MV-4-11 (cell line): ENCODE measurements around the gene AHNAK2.

ENCODE experiments used
- DNase-seq: peaks from one replicate; lab custom pipeline; 2025; lab: John Stamatoyannopoulos, UW

The AHNAK2 gene

GRCh38 chr14:104939666-104940410 lies 38.3 kb downstream of the AHNAK2 start:
- peak; percentile 38 for DNase-seq

- no peak for DNase-seq
These were observed 39.2 kb downstream of the AHNAK2 start for GRCh38 chr14:104938960-104939359.

GRCh38 chr14:104938436-104938835 lies 39.7 kb downstream of the AHNAK2 start:
- no peak for DNase-seq

DNA sequence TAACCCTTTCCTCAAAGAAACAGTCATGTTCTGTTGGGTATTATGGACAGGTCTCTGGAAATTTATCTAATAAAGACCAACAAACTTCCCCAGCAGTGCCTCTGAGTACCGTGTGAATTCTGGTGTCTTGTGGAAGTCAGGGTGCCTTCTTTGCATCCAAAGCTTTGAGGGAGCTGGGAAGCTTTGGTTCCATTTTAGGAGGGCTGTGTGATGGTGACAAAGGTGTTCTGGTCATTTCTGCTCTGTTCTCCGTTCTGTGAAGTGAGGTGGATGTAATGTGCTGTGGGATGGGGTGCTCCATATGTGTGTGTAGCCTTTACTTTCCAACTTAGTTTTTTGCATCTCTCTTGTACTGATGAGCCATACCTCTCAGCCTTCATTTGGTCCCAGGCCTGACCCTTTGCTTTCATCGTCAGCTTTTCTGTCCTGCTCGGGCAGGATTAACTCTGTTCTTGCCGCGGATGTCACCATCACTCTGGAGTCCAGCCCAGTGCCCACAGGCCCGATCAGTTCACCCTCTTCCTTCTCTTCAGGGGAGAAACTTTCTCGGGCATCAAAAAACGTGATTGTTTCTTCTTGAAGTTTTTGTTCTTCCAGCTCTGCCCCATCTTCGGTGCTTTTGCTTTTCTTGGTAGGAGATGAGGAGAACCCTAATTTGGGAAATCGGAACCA lies 40.3 kb downstream of the AHNAK2 start:
- DNase-seq = no peak

DNA sequence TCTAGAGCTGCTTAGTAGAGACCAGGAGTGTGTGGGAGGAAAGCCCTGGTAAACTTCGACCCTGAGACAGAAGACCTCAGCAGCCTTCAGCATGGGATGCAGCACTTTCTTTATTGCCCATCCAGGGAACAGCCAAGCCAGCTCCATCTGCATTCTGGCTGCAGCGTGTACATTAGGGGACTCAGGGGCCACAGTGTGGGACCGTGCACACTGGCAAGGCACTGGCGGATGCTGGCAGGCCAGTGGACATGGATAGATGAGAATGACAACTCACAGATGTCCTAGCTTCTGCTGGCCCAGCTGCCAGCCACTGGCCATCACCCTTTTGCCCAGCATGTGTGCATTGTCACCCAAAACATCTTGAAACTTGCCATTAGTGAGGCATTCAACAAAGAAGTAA lies 41.0 kb downstream of the AHNAK2 start:
- DNase-seq = no peak

- no peak for DNase-seq
These were observed 41.6 kb downstream of the AHNAK2 start for GRCh38 chr14:104936361-104937155.

- DNase-seq = no peak
These were observed 42.2 kb downstream of the AHNAK2 start for GRCh38 chr14:104935955-104936354.

DNA sequence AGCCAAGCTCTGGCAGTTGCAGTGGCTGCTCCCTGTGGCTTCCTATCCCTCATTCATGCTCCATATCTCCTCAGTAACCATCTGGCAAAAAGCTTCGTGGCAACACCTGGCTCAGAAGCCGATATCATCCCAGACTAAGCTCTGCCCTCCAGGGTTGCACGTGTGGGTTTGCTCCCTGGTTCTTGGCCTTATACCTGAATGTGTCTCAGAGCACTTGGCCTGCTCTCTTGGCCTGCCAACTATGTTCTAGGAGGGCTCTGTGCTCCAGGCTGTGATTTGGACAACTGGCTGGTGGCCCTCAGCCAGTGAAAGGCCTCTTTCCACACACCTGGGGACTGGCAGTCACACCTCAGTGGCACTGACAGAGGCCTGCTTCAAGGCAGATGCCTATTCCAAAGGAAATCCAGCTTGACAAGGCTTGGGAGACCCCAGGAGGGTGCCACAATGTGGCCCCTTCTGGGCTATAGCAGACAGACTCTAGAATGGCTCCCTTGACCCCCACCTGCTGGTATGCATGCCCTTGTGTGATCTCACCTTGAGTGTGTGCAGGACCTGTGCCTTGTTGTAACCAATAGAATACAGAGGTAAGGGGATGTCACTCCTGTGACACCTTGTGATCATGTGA lies 43.0 kb downstream of the AHNAK2 start:
- DNase-seq = no peak

- no peak for DNase-seq
These were observed 44.1 kb downstream of the AHNAK2 start for GRCh38 chr14:104933746-104934733.

DNA sequence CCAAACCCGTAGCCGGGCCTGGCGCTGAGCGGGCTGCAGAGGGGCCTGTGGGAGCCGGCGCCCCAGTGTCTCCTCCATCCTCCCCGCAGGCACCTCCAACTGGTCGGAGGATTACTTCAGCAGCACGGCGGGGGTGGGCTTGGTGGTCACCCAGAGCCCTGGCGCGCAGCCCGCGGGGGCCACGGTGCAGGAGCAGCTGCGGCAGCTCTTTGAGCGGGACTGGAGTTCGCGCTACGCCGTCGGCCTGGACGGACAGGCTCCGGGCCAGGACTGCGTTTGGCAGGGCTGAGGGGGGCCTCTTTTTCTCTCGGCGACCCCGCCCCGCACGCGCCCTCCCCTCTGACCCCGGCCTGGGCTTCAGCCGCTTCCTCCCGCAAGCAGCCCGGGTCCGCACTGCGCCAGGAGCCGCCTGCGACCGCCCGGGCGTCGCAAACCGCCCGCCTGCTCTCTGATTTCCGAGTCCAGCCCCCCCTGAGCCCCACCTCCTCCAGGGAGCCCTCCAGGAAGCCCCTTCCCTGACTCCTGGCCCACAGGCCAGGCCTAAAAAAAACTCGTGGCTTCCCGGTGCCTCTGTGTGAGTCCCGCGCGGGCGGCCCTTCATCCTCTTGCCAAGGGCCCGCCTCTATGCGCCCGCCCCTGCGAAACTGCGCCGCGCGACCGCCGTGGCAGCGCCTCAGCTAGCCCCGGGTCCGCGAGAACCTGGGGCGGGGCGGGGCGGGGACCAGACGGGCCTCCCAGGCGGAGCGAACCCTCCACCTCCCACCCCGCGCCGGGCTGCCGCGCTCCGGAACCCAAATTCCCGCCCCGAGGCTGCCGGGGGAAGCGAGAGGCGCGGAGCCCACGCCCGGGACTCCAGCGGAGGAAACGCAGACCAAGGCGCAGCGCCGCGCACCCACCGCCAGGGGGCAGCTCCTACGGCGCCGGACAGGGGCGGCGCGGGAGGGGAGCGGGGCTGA lies 45.2 kb downstream of the AHNAK2 start:
- peak; percentile 72 for DNase-seq

DNA sequence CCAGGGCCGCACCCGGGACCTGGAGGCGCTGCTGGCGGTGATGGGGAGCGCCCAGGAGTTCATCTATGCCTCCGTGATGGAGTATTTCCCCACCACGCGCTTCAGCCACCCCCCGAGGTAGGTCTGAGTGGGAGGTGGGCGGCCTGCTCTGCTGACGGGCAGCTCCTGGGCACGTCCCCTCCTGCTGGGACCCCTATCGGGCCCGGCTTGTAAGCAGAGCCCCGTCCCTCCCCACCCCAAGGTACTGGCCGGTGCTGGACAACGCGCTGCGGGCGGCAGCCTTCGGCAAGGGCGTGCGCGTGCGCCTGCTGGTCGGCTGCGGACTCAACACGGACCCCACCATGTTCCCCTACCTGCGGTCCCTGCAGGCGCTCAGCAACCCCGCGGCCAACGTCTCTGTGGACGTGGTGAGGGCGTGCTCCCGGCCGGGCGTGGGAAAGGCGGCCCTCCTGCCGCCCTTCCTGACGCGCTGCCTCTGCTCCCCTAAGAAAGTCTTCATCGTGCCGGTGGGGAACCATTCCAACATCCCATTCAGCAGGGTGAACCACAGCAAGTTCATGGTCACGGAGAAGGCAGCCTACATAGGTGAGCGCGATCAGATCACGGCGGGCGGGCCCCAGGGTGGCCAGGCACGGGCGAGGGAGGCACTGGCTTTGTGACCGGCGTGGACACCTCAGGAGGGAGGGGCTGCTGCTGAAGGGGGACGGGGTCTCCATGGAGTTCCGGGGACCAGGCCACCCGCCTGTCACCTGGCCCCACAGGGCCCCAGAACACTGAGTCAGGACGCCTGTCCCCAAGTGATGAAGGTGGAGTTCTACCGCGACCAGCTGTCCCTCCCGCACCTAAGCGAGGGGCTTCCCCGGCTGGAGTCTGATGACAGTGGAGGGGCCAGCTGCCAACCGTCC lies 46.2 kb downstream of the AHNAK2 start:
- no peak for DNase-seq

- no peak for DNase-seq
These were observed 46.8 kb downstream of the AHNAK2 start for GRCh38 chr14:104931304-104931770.

DNA sequence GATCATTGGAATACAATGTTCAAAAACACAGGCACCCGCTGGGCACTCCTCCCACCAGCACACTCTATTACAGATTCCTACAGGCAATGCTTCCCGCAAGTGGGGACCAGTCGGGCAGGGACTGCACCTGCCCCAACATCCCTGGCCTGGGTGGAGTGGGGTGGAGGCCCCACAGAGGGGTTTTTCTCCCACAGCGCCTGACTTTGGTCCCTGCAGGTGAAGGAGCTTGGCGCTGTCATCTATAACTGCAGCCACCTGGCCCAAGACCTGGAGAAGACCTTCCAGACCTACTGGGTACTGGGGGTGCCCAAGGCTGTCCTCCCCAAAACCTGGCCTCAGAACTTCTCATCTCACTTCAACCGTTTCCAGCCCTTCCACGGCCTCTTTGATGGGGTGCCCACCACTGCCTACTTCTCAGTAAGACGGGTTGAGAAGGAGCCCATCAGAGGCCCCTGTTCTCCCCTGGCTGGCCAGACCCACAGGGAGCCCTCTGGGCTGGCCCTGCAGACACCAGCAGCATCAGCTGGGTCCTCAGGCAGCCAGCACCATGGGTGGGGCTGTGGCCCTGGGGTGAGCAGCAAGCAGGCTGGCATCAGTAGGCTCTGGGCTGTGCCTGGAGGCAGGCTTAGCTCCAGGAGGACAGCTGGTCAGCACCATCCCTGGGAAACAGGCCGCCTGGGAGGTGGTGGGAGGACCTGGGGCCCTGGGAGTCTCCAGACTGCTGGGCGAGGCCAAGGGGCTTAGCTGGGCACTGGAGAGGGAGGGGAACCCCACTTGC lies 47.5 kb downstream of the AHNAK2 start:
- no peak for DNase-seq

DNA sequence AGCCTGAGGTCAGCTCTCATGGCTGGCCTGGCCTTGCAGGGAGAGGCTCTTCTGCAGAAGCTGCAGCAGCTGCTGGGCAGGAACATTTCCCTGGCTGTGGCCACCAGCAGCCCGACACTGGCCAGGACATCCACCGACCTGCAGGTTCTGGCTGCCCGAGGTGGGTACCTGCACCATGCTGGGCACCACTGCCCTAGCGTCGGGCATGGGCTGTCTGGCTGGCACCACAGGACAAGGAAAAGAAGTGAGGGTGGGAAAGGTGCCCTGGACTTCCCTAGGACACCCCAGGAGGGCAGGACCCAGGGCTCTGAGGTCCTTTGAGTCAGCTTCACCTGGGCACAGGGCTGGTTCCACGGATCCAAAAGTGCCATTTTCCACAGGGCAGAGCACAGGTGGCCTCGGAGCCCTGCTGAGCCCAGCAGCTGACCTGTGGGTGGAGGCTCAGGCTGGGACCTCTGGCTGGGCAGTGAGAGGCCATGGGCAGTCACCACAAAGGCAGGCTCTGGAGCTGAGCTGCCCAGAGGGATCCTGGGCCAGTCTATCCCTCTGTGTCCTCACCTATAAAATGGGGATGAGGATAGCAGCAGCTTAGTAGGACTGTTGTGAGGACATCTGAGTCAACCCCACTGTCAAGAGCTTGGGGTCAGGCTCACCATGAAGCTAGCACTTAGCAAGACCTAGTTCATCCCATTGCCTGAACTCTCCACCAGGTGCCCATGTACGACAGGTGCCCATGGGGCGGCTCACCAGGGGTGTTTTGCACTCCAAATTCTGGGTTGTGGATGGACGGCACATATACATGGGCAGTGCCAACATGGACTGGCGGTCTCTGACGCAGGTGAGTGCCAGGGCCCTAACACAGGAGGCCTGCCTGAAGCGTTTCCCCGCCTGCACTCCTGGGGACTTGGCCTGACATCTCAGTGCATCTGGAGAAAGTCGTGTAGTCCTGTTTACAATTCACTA lies 48.6 kb downstream of the AHNAK2 start:
- DNase-seq = no peak

GRCh38 chr14:104928391-104929133 lies 49.6 kb downstream of the AHNAK2 start:
- DNase-seq = no peak

DNA sequence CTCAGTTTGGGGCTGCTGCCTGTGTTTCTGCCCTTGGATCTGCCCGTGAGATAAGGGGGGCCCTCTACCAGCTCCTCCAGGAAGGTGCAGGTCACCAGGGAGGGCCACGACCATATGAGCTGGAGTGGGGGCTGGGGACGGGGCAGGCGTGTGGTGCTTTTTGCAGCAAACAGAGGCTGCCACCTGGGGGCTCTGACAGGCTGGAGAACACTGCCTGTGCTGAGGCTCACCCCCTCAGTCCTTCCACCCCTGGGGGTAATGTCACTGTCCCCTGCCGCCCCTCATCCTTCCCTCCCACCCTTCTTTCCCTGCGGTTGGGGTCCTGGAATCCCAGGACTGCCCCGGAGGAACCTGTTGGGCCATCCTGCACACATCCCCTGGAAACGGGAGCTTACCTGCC lies 50.3 kb downstream of the AHNAK2 start:
- no peak for DNase-seq
